ENCODE measurements around the gene IRX6. TPM values are rescaled to one million over a fixed set of nuclear protein-coding genes. Genes with fewer than 3 reads are reported as not detected.

Gene IRX6
- total and polyA plus RNA-seq, 2 of the 13 experiments (the other 11 are each of a cell fraction or from before 2014, with no cell fraction given), result not detected

GRCh38 chr16:55301385-55302008 is 22.5 kb upstream of the IRX6 start:
- CTCF ChIA-PET (ENCODE audit: low intra/inter-chr PET ratio, low total read pairs), result no interaction called here
- FAIRE-seq, result no peak
- Histone ChIP-seq H4K20me1 (ENCODE audit: insufficient read depth, low read length) (no peaks in the 10 kb centered on the region), H3K4me2 (ENCODE audit: low read depth, low read length) (no peak overlapping the region), H3K36me3 (replicated peaks in 1 of 2; ENCODE audit: control insufficient read depth in 1 of 2, insufficient read depth in 2 of 2, low read length in 2 of 2) (no peaks in the 10 kb centered on the region), H3K27ac (ENCODE audit: extremely low read length, insufficient read depth, low read length) (no peak overlapping the region), H2AFZ (ENCODE audit: low read length) (no peak overlapping the region), H3K4me1 (ENCODE audit: insufficient read depth, low read length) (no peaks in the 10 kb centered on the region), H3K79me2 (ENCODE audit: insufficient read depth, low read length) (no peaks in the 10 kb centered on the region), H3K9ac (ENCODE audit: insufficient read depth, low read depth, low read length) (no peak overlapping the region), H3K4me3 (replicated peaks in 1 of 3; ENCODE audit: insufficient read depth in 1 of 3, low read depth in 2 of 3, low read length in 3 of 3) (no peak overlapping the region), H3K9me3 (ENCODE audit: low read length) (no peaks in the 10 kb centered on the region), H3K27me3 (ENCODE audit: control insufficient read depth in 1 of 2, insufficient read depth in 2 of 2, low read length in 2 of 2) (peaks cover 0 to 18% of the 10 kb centered on the region in 2 experiments; a peak in 2 of 5 replicates)
- BruUV-seq (replicated peaks), result no TSS peak
- POLR2A ChIA-PET, result no interaction called here
- ATAC-seq, result no peak
- intact Hi-C loops (cut with micrococcal nuclease; ENCODE audit: unreplicated experiment) (no loop called here), in situ Hi-C loops (cut with HindIII; ENCODE audit: extremely low pct_ligation_motif_present, low pct_unique_long_range_greater_than_20kb) (no loop called here)
- DNase-seq (ENCODE audit: low spot score), result no peak
- 18% methylated on average over 11 of the region's 11 CpGs for WGBS (ENCODE audit: low lambda C conversion rate)
- TF ChIP-seq NAIF1 (CRISPR knock-in tag; IDR thresholded peaks at IDR 0.05; ENCODE audit: borderline replicate concordance), result no peak
- TF ChIP-seq ZBTB33 (CRISPR knock-in tag; IDR thresholded peaks at IDR 0.05), result no peak
- TF ChIP-seq ZNF629 (CRISPR knock-in tag; conservative IDR thresholded peaks at IDR 0.05), result no peak
- no peak for TF ChIP-seq HIC2 (CRISPR knock-in tag; IDR thresholded peaks at IDR 0.05; ENCODE audit: low read depth)
- TF ChIP-seq ZNF407 (CRISPR knock-in tag; IDR thresholded peaks at IDR 0.05; ENCODE audit: not compliant biosample characterization), result no peak
- no peak for TF ChIP-seq SNAI1 (CRISPR knock-in tag; IDR thresholded peaks at IDR 0.05; ENCODE audit: borderline replicate concordance)
- TF ChIP-seq ZMAT3 (CRISPR knock-in tag; conservative IDR thresholded peaks at IDR 0.05), result no peak
- no peak for TF ChIP-seq NPAS2 (CRISPR knock-in tag; IDR thresholded peaks at IDR 0.05; ENCODE audit: borderline replicate concordance)
- TF ChIP-seq MIER3 (CRISPR knock-in tag; IDR thresholded peaks at IDR 0.05; ENCODE audit: borderline replicate concordance), result no peak
- TF ChIP-seq ZFP82 (CRISPR knock-in tag; IDR thresholded peaks at IDR 0.05; ENCODE audit: borderline replicate concordance), result no peak
- no peak for TF ChIP-seq AGO2 (optimal IDR thresholded peaks at IDR 0.05; ENCODE audit: low read depth, low read length)
- TF ChIP-seq ZNF143 (CRISPR knock-in tag; IDR thresholded peaks at IDR 0.05), result no peak
- TF ChIP-seq ZNF547 (CRISPR knock-in tag; IDR thresholded peaks at IDR 0.05), result no peak

Measured in HepG2 (cell line).